Measurements from ENCODE around the gene WDR64. TPM values are rescaled to one million over a fixed set of nuclear protein-coding genes. Genes with fewer than 3 reads are reported as not detected.

The WDR64 gene
- total RNA-seq, 3 donors from 2014 or later = not detected

DNA sequence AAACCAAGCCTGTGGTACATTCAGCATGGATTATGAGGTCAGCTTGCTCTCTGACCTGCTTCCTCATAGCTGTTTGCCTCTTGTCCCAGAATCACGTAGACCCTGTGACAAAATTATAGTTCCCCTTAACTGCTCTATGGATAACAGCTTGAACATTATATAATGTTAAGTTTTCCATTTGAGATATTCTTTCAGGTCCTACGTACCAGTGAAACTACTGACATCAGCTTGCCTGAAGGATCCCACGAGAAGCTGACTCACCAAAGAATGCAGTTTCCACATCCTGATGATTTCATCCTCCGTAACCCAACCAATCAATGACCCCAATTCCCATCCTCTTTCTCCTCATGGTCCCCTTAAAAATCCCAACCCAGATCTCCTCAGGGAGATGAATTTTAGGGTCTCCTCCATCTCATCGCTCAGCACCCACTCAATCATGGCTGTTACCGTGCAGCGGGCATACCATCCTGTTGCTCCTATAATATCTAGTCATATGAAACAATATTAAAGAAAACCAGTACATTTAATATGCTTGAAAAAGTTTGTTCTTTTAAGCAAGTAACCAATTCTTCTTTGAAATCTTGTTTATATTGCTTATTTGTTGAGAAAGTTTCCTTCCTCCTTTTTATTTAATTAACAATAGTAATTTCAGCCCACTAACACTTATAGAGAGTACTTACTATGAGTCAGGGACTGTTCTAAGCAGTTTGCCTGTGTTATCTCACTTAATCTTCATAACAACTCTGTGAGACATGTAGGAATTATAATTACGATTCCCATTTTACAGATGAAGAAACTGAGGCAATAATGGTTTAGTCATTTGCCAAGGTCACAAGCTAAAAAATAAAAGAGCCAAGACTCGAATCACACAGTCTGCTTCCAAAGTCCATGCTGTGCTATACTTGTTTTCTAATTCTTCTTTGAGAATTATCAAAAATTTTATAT lies 39.3 kb upstream of the WDR64 start:
- TF ChIP-seq, protein P1, sequence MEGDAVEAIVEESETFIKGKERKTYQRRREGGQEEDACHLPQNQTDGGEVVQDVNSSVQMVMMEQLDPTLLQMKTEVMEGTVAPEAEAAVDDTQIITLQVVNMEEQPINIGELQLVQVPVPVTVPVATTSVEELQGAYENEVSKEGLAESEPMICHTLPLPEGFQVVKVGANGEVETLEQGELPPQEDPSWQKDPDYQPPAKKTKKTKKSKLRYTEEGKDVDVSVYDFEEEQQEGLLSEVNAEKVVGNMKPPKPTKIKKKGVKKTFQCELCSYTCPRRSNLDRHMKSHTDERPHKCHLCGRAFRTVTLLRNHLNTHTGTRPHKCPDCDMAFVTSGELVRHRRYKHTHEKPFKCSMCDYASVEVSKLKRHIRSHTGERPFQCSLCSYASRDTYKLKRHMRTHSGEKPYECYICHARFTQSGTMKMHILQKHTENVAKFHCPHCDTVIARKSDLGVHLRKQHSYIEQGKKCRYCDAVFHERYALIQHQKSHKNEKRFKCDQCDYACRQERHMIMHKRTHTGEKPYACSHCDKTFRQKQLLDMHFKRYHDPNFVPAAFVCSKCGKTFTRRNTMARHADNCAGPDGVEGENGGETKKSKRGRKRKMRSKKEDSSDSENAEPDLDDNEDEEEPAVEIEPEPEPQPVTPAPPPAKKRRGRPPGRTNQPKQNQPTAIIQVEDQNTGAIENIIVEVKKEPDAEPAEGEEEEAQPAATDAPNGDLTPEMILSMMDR (IDR thresholded peaks at IDR 0.05) = no peak
- DNase-seq (ENCODE audit: low spot score in 2 of 2) = no peak
- H3K9me3 ChIP-seq = no peaks in the 10 kb centered on the region
- no peaks in the 10 kb centered on the region for H3K27me3 ChIP-seq
- intact Hi-C loops (cut with DNase I; ENCODE audit: low total_unique reads) = no loop called here
- H3K36me3 ChIP-seq = no peaks in the 10 kb centered on the region
- peak overlapping the region; percentile 47 to 60 for H3K27ac ChIP-seq
- no peaks in the 10 kb centered on the region for H3K4me1 ChIP-seq
- H3K4me3 ChIP-seq = no peak overlapping the region

DNA sequence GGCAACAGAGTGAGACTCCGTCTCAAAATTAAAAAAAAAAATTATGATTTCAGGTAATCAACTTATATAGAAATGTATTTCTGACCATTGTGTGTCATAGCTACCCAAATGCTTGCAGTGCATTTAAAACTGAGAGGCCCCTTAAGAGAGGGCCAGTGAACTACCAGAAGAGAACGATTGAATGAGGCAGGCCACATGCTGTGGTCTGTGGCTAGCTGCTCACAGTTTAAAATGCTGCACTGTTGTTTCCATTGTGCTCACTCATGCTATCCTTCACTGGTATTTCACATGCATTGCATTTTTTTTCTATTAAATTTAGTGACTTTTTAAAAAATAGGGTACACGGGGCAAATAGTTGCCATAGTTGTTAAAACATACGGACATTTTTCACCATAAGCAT lies 37.9 kb upstream of the WDR64 start:
- Histone ChIP-seq H3K27me3 (no peaks in the 10 kb centered on the region), H3K36me3 (no peaks in the 10 kb centered on the region), H3K4me1 (no peaks in the 10 kb centered on the region), H3K4me3 (no peak overlapping the region), H3K27ac (no peak overlapping the region), H3K9me3 (no peaks in the 10 kb centered on the region)
- intact Hi-C loops (cut with DNase I; ENCODE audit: low total_unique reads) = no loop called here
- TF ChIP-seq POLR2A (IDR thresholded peaks at IDR 0.05) (no peak), POLR2AphosphoS5 (IDR thresholded peaks at IDR 0.05) (no peak)
- TF ChIP-seq, protein P1 (IDR thresholded peaks at IDR 0.05) = no peak
- DNase-seq (ENCODE audit: low spot score in 2 of 2) = no peak

DNA sequence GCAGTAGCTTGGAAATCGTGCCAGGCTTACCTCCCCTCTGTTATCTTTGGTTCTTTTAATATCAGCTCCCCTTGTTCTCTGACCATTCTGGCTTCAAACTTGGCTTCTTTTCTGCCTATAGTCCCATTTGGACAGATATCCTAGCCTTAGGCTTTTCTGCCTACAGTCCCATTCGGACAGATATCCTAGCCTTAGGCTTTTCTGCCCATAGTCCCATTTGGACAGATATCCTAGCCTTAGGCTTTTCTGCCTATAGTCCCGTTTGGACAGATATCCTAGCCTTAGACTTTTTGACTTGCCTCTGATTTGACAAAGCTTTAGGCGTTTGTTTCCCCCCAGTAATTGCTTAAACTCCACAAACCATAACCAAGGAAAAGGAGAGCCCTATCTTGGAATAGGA lies 37.5 kb upstream of the WDR64 start:
- intact Hi-C loops (cut with DNase I; ENCODE audit: low total_unique reads) = no loop called here
- H3K9me3 ChIP-seq = no peaks in the 10 kb centered on the region
- TF ChIP-seq POLR2AphosphoS5 (IDR thresholded peaks at IDR 0.05) (no peak), POLR2A (IDR thresholded peaks at IDR 0.05) (no peak)
- TF ChIP-seq, protein P1 (IDR thresholded peaks at IDR 0.05) = no peak
- no peaks in the 10 kb centered on the region for H3K27me3 ChIP-seq
- no peaks in the 10 kb centered on the region for H3K4me1 ChIP-seq
- DNase-seq (ENCODE audit: low spot score in 2 of 2) = no peak
- H3K4me3 ChIP-seq = no peak overlapping the region
- H3K36me3 ChIP-seq = no peaks in the 10 kb centered on the region
- no peak overlapping the region for H3K27ac ChIP-seq

DNA sequence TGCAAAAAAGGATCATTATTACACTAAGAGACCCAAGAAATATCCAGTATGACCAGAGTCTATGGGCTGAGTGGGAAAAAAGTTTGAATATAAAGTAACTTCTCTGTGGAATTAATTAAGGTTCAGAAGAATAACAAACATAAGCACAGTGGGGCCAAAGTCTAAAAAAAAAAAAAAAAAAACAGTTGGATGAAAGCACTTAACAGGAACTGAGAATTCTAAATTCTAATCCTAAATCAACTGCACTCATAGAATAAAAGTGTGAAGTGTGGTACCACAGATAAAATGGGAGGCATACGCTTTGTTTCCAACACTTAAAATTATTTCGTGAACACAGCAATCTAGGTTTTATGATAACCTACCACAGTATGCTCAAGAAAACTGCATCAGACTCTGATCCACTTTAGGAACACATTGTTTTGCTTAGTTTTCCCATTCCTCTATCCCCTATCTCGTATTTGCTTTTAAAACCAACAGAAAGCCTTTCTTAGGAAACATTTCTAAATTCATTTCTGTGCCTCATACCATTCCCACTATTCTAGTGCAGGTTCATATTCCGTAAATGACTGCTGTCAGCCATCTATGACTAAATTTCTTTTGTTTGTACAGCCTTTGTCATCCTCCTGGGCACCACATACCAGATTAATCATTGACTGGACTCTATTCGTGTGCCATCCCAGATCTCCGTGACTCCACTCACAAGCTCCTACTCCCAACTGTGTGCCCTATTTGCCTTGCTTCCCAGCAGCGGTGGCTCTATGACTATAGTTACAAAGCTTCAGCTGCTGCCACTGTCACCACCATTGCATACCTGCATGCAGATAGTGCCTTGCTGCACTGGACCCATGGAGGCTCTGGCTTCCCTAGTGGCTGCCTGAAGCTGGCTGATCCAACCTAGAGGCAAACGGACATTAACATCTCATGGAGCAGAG lies 36.8 kb upstream of the WDR64 start:
- no peaks in the 10 kb centered on the region for H3K27me3 ChIP-seq
- TF ChIP-seq POLR2AphosphoS5 (IDR thresholded peaks at IDR 0.05) (no peak), POLR2A (IDR thresholded peaks at IDR 0.05) (no peak)
- TF ChIP-seq, protein P1 (IDR thresholded peaks at IDR 0.05) = no peak
- no peak overlapping the region for H3K27ac ChIP-seq
- no peaks in the 10 kb centered on the region for H3K4me1 ChIP-seq
- intact Hi-C loops (cut with DNase I; ENCODE audit: low total_unique reads) = no loop called here
- DNase-seq (ENCODE audit: low spot score in 2 of 2) = no peak
- H3K9me3 ChIP-seq = no peaks in the 10 kb centered on the region
- H3K4me3 ChIP-seq = no peak overlapping the region
- no peaks in the 10 kb centered on the region for H3K36me3 ChIP-seq

DNA sequence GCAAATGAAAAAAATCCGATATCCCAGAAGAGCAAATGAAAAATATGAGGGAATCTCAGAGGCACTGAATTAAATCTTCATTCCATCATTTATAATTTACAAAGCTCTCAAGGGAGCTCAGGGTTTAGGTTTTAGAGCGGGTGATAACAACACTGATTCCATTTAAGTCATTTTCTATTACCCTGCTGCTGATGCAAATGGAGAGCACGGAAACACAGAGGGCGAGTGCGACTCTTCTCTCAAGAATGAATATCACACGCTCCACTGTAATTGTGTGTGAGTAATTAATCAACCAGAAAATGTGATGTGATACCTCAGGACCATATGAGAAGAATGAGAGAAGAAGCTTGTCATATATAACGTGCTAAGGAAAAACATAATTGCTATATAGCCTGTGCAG lies 34.7 kb upstream of the WDR64 start:
- H3K4me1 ChIP-seq = no peaks in the 10 kb centered on the region
- H3K4me3 ChIP-seq = no peak overlapping the region
- H3K9me3 ChIP-seq = no peaks in the 10 kb centered on the region
- H3K36me3 ChIP-seq = no peaks in the 10 kb centered on the region
- H3K27ac ChIP-seq = no peak overlapping the region
- no peaks in the 10 kb centered on the region for H3K27me3 ChIP-seq
- intact Hi-C loops (cut with DNase I; ENCODE audit: low total_unique reads) = no loop called here
- TF ChIP-seq, protein P1 (IDR thresholded peaks at IDR 0.05) = no peak
- TF ChIP-seq POLR2A (IDR thresholded peaks at IDR 0.05) (no peak), POLR2AphosphoS5 (IDR thresholded peaks at IDR 0.05) (no peak)
- no peak for DNase-seq (ENCODE audit: low spot score in 2 of 2)
